ENCODE data around the gene STAG2. TPM values are rescaled to one million over a fixed set of nuclear protein-coding genes. Genes with fewer than 3 reads are reported as not detected.

Gene STAG2
- total and polyA plus RNA-seq, 2 experiments from 2014 or later = 18.2 to 70.6 TPM

DNA sequence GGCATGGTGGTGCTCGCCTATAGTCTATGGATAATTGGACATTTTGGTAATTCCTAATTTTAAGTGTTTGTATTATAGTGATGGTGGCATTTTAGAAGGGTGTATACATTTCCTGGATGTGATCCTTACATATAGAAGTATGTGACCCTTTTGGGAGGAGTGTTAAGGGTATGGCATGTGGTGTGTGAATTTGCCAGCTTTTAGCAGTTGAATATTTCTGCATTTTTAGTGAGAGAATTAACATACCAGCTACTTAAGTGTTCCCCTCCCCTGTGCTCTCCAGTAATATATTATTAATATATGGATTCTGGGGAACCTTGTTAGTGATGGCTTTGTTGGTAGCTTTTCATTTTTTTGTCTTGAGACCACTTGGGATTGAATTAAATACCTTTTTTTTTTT lies 55.3 kb downstream of the STAG2 start:
- H3K36me3 ChIP-seq = no peaks in the 10 kb centered on the region
- DNase-seq (ENCODE audit: low read depth in 1 of 2, low spot score in 1 of 2) = no peak
- no peaks in the 10 kb centered on the region for H3K9me3 ChIP-seq (ENCODE audit: low read depth)
- H3K27me3 ChIP-seq = no peaks in the 10 kb centered on the region
- no peak overlapping the region for H3K27ac ChIP-seq
- no peaks in the 10 kb centered on the region for H3K4me1 ChIP-seq (ENCODE audit: low read depth)
- H3K4me3 ChIP-seq = no peak overlapping the region
- TF ChIP-seq, protein P1, sequence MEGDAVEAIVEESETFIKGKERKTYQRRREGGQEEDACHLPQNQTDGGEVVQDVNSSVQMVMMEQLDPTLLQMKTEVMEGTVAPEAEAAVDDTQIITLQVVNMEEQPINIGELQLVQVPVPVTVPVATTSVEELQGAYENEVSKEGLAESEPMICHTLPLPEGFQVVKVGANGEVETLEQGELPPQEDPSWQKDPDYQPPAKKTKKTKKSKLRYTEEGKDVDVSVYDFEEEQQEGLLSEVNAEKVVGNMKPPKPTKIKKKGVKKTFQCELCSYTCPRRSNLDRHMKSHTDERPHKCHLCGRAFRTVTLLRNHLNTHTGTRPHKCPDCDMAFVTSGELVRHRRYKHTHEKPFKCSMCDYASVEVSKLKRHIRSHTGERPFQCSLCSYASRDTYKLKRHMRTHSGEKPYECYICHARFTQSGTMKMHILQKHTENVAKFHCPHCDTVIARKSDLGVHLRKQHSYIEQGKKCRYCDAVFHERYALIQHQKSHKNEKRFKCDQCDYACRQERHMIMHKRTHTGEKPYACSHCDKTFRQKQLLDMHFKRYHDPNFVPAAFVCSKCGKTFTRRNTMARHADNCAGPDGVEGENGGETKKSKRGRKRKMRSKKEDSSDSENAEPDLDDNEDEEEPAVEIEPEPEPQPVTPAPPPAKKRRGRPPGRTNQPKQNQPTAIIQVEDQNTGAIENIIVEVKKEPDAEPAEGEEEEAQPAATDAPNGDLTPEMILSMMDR (IDR thresholded peaks at IDR 0.05; ENCODE audit: low read depth, low read length) = no peak

- DNase-seq (ENCODE audit: low read depth in 1 of 2, low spot score in 1 of 2) = no peak
- no peaks in the 10 kb centered on the region for H3K36me3 ChIP-seq
- TF ChIP-seq, protein P1 (IDR thresholded peaks at IDR 0.05; ENCODE audit: low read depth, low read length) = peak; percentile 9
- H3K4me3 ChIP-seq = no peak overlapping the region
- H3K4me1 ChIP-seq (ENCODE audit: low read depth) = no peaks in the 10 kb centered on the region
- H3K27me3 ChIP-seq = no peaks in the 10 kb centered on the region
- H3K9me3 ChIP-seq (ENCODE audit: low read depth) = no peaks in the 10 kb centered on the region
- no peak overlapping the region for H3K27ac ChIP-seq
Measured at GRCh38 chrX:124018023-124018422, 56.5 kb downstream of the STAG2 start.

DNA sequence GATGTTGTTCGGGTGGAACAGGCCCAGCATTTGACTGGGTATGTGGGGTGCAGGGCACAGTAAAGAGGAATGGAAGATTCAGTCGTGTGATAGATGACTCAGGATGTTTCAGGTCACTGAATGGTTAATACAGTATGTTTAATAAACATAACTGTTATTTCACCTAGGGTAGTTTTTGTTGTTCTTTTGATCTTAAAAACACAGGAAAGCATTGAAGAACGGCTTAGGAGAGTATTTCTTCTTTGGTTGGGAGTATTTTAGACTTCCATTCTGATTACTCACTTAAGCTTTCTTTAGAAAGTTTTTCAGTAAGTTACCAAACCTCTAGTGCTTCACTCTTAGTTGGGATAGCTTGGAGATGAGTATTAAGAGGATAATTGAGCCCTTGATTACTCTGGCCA lies 62.3 kb downstream of the STAG2 start:
- no peaks in the 10 kb centered on the region for H3K9me3 ChIP-seq (ENCODE audit: low read depth)
- TF ChIP-seq, protein P1 (IDR thresholded peaks at IDR 0.05; ENCODE audit: low read depth, low read length) = no peak
- no peak for DNase-seq (ENCODE audit: low read depth in 1 of 2, low spot score in 1 of 2)
- H3K36me3 ChIP-seq = peaks cover 2% of the 10 kb centered on the region
- no peaks in the 10 kb centered on the region for H3K4me1 ChIP-seq (ENCODE audit: low read depth)
- H3K27ac ChIP-seq = no peak overlapping the region
- no peaks in the 10 kb centered on the region for H3K27me3 ChIP-seq
- no peak overlapping the region for H3K4me3 ChIP-seq

DNA sequence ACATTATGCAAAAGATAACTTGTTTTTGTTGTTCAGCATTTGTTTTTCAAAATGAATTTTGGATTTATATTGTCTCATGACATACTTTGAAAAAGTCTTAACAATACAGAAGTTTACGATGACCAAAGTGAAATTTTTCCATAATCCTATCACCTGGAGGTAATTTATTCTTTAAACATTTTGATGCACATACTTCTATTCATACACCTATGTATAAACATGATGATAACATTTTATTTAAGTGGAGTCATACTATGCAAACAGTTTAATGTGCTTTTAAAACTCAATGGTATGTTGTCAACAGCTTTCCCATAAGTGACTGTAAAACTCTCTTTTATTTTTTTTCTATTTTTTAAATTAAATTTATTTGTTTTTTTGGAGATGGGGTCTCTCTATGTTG lies 65.0 kb downstream of the STAG2 start:
- Histone ChIP-seq H3K4me3 (no peak overlapping the region), H3K9me3 (ENCODE audit: low read depth) (no peaks in the 10 kb centered on the region), H3K4me1 (ENCODE audit: low read depth) (peaks cover 5% of the 10 kb centered on the region), H3K27ac (no peak overlapping the region), H3K27me3 (no peaks in the 10 kb centered on the region), H3K36me3 (peaks cover 2% of the 10 kb centered on the region)
- TF ChIP-seq, protein P1 (IDR thresholded peaks at IDR 0.05; ENCODE audit: low read depth, low read length) = no peak
- no peak for DNase-seq (ENCODE audit: low read depth in 1 of 2, low spot score in 1 of 2)

- H3K27ac ChIP-seq = no peak overlapping the region
- H3K36me3 ChIP-seq = peaks cover 2% of the 10 kb centered on the region
- TF ChIP-seq, protein P1 (IDR thresholded peaks at IDR 0.05; ENCODE audit: low read depth, low read length) = no peak
- H3K9me3 ChIP-seq (ENCODE audit: low read depth) = no peaks in the 10 kb centered on the region
- H3K27me3 ChIP-seq = no peaks in the 10 kb centered on the region
- no peak overlapping the region for H3K4me3 ChIP-seq
- peaks cover 5% of the 10 kb centered on the region for H3K4me1 ChIP-seq (ENCODE audit: low read depth)
- no peak for DNase-seq (ENCODE audit: low read depth in 1 of 2, low spot score in 1 of 2)
Measured at GRCh38 chrX:124028182-124028581, 66.7 kb downstream of the STAG2 start.

GRCh38 chrX:124030520-124030919 lies 69.0 kb downstream of the STAG2 start:
- peak overlapping the region; percentile 59 for H3K27ac ChIP-seq
- peaks cover 5% of the 10 kb centered on the region for H3K4me1 ChIP-seq (ENCODE audit: low read depth)
- no peak overlapping the region for H3K4me3 ChIP-seq
- no peaks in the 10 kb centered on the region for H3K9me3 ChIP-seq (ENCODE audit: low read depth)
- H3K27me3 ChIP-seq = no peaks in the 10 kb centered on the region
- peaks cover 2% of the 10 kb centered on the region for H3K36me3 ChIP-seq
- TF ChIP-seq, protein P1 (IDR thresholded peaks at IDR 0.05; ENCODE audit: low read depth, low read length) = no peak
- DNase-seq (ENCODE audit: low read depth in 1 of 2, low spot score in 1 of 2) = peak in 1 of 2 donors; percentile 0

Data from cardiac muscle cell (in vitro differentiated cells and primary cell).